Panc1 (cell line): ENCODE measurements around the gene ARHGDIB.

ENCODE experiments used
- TCF7L2 ChIP-seq: IDR thresholded peaks from 2 replicates; pipeline ENCODE4 v1.6.1; 2011; ENCODE audit warnings: mild to moderate bottlenecking, low read depth, low read length, inconsistent platforms
- TF ChIP-seq, protein P1 (sequence below): fragments of 450-650 bp; IDR thresholded peaks from 2 replicates; pipeline ENCODE4 v1.5.1; 2017; ENCODE audit warnings: mild to moderate bottlenecking

DNA sequence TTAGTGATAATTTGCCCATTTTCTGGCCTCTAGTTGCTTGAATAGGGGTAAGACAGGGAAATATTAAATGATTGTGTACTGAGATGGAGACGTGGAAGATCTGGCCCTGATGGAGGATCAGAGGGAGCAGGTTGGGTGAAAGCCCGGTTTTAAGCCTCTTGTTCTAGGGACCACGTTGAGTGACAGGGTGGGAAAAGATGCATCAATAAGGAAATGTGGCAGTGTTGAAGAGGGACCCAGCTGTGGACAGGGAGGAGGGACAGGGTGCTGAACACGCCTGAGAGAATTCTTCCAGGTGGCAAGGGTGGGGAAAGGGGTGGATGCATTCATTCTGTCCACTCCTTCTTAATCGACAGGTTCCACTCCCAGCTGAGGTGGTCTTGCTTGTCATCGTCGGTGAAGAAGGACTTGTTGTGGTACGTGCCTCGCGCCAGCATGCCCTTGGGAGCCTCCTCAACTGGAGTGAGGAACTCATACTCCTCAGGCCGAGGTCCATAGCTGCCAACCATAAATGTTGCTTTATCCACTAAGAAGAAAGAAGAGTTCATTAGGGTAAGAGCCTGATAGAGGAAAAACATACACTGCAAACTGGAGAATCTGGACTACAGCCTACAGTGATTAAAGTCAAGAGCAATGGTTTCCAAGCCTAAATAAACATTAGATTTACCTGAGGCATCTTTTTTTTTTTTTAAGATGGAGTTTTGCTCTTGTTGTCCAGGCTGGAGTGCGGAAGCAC, 19.0 kb downstream of the ARHGDIB start:
- TF ChIP-seq, protein P1, sequence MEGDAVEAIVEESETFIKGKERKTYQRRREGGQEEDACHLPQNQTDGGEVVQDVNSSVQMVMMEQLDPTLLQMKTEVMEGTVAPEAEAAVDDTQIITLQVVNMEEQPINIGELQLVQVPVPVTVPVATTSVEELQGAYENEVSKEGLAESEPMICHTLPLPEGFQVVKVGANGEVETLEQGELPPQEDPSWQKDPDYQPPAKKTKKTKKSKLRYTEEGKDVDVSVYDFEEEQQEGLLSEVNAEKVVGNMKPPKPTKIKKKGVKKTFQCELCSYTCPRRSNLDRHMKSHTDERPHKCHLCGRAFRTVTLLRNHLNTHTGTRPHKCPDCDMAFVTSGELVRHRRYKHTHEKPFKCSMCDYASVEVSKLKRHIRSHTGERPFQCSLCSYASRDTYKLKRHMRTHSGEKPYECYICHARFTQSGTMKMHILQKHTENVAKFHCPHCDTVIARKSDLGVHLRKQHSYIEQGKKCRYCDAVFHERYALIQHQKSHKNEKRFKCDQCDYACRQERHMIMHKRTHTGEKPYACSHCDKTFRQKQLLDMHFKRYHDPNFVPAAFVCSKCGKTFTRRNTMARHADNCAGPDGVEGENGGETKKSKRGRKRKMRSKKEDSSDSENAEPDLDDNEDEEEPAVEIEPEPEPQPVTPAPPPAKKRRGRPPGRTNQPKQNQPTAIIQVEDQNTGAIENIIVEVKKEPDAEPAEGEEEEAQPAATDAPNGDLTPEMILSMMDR: no peak
- no peak for TF ChIP-seq TCF7L2
